NK-92 (cell line): ENCODE measurements around the gene CCDC70.
A peak's percentile ranks its signal among the peaks of the same experiment; 100 is the strongest.

Experiments used
- DNase-seq: peaks from one replicate; lab custom pipeline; 2025; ENCODE audit not compliant: unreplicated experiment; lab: John Stamatoyannopoulos, UW

CCDC70 gene

GRCh38 chr13:51828730-51829567 lies 32.8 kb upstream of the CCDC70 start:
- no peak for DNase-seq

- no peak for DNase-seq
Measured at GRCh38 chr13:51829568-51829899, 32.2 kb upstream of the CCDC70 start.

- DNase-seq, result no peak
Measured at GRCh38 chr13:51831519-51831918, 30.2 kb upstream of the CCDC70 start.

- DNase-seq, result peak; percentile 4
Measured at GRCh38 chr13:51832471-51833152, 29.2 kb upstream of the CCDC70 start.

GRCh38 chr13:51833980-51834379 lies 27.8 kb upstream of the CCDC70 start:
- DNase-seq, result no peak

- DNase-seq, result no peak
Measured at GRCh38 chr13:51834581-51835171, 27.1 kb upstream of the CCDC70 start.

- DNase-seq, result no peak
Measured at GRCh38 chr13:51837016-51837415, 24.8 kb upstream of the CCDC70 start.

GRCh38 chr13:51838240-51838846 lies 23.4 kb upstream of the CCDC70 start:
- DNase-seq, result no peak

- DNase-seq, result no peak
Measured at GRCh38 chr13:51839711-51840540, 21.8 kb upstream of the CCDC70 start.

- DNase-seq, result no peak
Measured at GRCh38 chr13:51840917-51841316, 20.9 kb upstream of the CCDC70 start.

- no peak for DNase-seq
Measured at GRCh38 chr13:51841732-51842131, 20.0 kb upstream of the CCDC70 start.

- no peak for DNase-seq
Measured at GRCh38 chr13:51843529-51843928, 18.2 kb upstream of the CCDC70 start.

- no peak for DNase-seq
Measured at GRCh38 chr13:51844862-51845573, 16.8 kb upstream of the CCDC70 start, which contains the start of gene TMEM272. TMEM272 (minus strand) TSS chr13:51845177; CDS start chr13:51838530, 6,647 bp downstream.

- DNase-seq, result no peak
Measured at GRCh38 chr13:51845574-51846318, 16.0 kb upstream of the CCDC70 start.

GRCh38 chr13:51846756-51847155 lies 15.0 kb upstream of the CCDC70 start:
- no peak for DNase-seq

GRCh38 chr13:51848674-51849073 lies 13.1 kb upstream of the CCDC70 start:
- no peak for DNase-seq

GRCh38 chr13:51849145-51850101 lies 12.3 kb upstream of the CCDC70 start:
- DNase-seq, result no peak

GRCh38 chr13:51856027-51856736 lies 5.6 kb upstream of the CCDC70 start:
- DNase-seq, result no peak
